Renal cortical epithelial cell (primary cell): ENCODE results near the gene FRK. TPM values are rescaled to one million over a fixed set of nuclear protein-coding genes. Genes with fewer than 3 reads are reported as not detected.
"Not testable (repeated sequence)": the region's sequence is repeated elsewhere in the genome, so short reads cannot be mapped to it uniquely, and the experiment has no call there.

Experiments
- DNase-seq: peaks from one replicate; pipeline ENCODE4 v3.0.0-alpha.2; 2011; ENCODE audit warnings: low read depth
- total RNA-seq: library from RNA; depleted of rRNA; stranded (reverse); fragments of >200 nt; gene quantifications from 2 replicates; pipeline ENCODE4 v1.2.3, GENCODE V29; 2014

The FRK gene
- total RNA-seq, 1 donor from 2014 or later = 44.4 TPM

DNA sequence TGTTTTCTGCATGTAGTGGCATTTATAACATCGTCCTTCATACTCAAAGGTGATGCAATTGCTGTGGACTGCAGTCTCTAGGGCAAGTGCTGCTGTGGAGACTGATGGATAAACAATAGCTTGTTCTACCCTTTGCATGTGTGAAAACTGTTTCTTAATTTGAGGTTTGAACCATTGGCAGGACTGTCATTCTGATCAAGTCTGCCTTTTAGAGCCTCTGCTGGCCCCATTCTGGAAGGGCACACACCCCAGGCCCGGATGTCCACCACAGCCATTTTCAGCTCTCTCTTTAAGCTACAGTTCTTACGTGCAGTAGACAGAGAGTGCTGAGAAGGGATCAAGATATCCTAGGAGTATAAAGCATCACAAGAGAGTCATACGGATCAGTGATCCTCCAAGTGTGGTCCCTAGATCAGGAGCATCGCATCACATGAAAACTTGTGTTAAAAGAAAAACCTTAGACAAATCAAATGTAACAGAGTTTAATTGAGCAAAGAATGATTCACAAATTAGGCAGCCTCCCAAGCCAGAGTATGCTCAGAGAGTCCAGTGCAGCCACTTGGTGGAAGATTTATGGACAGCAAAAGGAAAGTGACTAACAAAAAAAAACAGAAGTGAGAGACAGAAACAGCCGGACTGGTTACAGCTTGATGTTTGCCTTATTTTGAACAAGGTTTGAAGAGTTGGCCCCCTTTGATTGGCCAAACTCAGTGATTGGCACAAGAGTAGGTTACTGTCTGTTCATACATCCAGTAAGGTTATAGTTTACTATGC lies 52.0 kb downstream of the FRK start:
- DNase-seq = peak; percentile 94

- no peak for DNase-seq
These were observed 55.6 kb downstream of the FRK start for GRCh38 chr6:116004841-116005815.

DNA sequence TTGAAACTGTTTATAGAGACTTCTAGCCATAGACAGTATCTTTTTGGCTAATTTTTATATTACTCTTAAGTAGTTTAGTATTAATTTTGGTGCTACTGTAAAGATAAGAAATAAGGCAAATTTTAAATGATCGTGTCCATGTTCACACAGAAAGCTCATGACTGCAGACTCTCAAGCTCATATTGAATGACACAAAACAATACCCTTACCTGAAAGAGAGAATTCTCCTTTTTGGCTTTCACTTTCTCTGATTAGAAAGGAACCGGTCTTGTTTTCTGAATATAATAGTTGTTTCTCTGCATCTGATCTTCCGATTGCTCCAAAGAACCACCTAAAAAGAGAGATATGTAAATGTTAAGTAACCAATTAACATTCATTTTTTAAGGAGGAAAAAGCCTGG lies 57.0 kb downstream of the FRK start:
- no peak for DNase-seq

DNA sequence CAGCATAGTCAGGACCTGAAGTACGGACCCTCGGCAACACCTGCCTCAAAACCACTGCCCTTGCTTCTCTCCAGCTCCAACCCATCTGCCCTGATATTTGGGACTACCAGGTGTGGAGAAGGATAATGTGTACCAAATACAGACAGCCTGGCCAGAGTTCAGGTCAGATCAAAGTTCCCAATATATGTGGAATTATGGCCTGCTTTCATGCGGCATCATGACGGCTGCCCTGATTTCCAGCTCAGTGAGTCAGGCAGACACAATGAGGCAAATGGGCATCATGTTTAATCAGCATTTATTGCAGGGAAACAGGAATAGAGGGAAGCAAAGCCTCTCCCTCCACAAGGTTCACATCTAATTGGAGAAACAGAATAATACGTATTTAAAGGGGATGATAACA lies 57.9 kb downstream of the FRK start:
- DNase-seq = no peak

- no peak for DNase-seq
These were observed 61.5 kb downstream of the FRK start for GRCh38 chr6:115999235-115999634.

GRCh38 chr6:115997990-115998585 lies 62.6 kb downstream of the FRK start:
- DNase-seq = no peak

- no peak for DNase-seq
These were observed 74.7 kb downstream of the FRK start for GRCh38 chr6:115986026-115986425.

DNA sequence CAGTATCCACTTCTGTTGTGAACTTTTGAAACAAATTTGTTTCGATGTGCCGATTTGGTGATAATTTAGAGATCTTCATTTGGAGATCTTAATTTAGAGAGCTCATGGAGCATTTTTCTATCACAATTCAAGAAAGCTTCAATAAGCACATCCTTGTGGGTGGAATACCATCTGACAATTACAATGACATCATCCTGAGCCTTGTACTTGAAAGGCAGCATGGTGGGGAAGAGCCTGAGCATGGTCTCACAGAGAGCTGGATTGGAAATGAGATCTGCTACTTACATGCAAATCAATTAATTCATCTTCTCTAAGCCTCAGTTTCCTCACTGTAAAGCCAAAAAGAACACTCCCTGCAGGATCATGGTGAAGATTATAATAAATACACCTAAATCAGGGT lies 75.9 kb downstream of the FRK start:
- DNase-seq = no peak

DNA sequence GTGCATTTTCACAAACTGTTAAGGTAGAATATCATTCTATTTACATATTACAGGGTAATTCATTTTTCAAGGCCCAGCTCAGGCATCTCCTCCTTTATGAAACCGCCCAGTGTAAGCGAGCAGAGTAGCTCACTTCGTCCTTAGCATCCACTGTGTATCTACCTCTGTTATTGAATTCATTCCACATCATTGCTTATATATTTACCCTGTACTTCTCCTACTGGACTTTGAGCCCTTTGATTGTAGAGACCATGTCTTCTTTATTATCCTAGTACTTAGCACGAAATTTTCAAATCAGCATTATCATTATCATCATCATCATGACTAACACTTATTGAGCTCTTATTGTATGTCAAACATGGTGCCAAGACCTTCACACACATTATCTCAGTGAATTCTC lies 76.7 kb downstream of the FRK start:
- DNase-seq = no peak

GRCh38 chr6:115982453-115982852 lies 78.2 kb downstream of the FRK start:
- peak; percentile 86 for DNase-seq

- no peak for DNase-seq
These were observed 83.5 kb downstream of the FRK start for GRCh38 chr6:115977220-115977619.

DNA sequence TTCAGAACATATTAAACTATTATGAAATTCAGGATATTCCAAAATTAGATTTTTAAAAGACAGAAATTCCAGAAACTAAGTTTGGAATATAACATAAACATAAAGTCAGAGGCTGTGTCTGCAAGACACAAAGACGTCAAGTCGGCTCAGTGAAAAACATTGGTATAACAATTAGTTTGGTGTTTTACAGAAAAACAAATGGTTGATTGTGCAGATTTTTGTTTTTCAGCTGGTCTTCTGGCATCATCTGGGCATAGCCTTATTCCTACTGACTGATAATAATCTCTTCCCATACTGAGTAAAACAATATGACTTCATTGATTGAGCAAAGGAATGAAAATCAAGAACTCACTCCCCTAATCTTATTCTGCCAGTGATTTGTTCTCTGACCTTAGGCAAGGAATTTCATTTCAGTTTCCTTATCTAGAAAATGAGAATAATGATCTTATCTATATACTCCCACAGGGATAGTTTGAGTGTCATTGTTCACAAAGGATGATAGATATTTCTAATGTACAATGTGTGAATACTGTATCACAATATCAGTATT lies 84.3 kb downstream of the FRK start:
- no peak for DNase-seq

DNA sequence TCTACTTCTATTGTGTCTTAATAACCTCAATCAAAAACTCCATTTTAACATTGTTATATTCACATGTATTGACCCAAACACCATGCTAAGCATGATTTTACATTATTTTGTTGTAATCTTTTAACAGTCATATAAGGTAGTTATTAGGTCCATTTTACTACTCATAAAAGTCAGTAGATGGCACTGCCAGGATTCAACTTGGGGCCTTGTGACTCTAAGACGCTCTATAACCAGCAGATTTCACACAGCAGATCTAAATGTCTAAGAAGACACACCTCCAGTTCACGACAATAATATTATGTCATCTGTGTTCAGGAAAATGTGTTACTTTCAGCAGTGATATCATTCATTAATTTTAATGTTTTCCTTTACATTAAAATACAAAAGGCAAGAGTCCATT lies 88.0 kb downstream of the FRK start:
- no peak for DNase-seq

DNA sequence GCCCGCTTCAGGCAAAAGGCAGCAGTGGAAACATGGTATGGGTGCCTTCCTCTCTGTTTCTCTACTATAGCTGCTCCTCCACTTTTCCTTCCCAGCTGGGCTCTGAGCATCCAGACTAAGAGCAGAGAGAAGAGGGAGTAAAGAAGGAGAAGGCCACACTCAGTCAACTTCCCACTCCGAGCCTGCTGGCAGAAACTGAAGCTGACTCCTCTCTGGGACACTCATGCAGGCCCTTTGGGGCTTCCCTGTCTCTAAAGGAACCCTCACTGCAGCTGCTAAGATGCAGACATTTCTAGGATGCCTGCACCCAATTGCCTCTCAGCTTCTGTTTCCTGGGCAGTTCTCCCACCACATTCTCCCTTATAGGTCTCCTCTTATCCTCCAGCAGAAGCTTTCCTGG lies 88.9 kb downstream of the FRK start:
- DNase-seq = no peak

GRCh38 chr6:115969930-115970273 lies 90.8 kb downstream of the FRK start:
- peak; percentile 23 for DNase-seq

DNA sequence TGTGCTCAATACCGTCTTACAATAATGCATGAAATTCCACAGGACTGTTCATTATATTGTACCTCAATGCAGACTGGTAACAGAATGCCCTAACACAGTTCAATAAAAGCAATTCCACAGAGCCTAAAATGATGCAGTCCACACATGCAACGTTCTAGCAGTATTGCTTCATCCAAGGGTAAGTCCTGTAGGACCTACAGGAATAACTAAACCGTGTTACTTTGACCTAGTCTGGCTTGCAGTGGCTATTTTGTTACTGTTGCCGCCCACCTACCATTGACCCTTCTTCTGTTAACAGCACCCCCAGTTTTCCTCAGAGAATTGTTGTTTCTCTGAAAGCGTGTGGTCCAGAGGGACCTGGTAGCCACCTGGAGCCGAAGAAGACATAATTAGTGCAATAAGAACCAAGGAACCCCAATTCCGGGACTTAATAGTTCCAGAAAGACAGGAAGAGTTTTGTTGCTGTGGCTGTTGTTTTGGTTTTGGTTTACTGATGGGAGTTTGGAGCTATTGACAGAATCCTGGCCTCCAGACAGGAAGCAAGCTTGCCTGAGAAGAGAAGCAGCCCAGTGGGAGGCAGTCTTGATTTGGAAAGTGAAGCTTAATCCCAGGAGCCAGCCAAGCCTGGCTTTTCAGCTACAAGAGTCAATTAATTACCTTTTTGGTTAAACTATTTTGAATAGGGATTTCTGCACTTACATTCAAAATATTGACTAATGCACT lies 91.3 kb downstream of the FRK start:
- DNase-seq = peak; percentile 30

DNA sequence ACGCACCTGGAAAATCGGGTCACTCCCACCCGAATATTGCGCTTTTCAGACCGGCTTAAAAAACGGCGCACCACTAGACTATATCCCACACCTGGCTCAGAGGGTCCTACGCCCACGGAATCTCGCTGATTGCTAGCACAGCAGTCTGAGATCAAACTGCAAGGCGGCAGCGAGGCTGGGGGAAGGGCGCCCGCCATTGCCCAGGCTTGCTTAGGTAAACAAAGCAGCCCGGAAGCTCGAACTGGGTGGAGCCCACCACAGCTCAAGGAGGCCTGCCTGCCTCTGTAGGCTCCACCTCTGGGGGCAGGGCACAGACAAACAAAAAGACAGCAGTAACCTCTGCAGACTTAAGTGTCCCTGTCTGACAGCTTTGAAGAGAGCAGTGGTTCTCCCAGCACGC lies 100.4 kb downstream of the FRK start:
- not testable (repeated sequence) for DNase-seq

DNA sequence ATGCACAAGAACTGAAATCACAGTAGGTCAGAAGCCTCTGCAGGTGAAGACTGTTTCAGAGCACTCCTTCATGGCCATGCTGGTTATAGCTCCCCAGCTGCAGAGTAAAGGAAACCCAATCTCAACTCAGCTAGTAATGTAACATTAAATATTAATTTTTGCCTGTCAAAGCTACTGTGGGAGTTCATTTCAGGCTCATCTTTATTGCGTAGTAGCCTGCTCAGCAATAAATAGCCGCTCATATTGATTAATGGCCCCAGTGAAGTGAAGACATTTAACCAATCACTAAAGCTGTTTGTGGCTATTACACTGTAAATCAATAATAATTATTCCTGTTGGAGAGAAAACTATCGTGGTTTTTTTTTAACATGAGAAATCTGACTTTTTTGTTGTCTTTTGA lies 101.7 kb downstream of the FRK start:
- DNase-seq = no peak

DNA sequence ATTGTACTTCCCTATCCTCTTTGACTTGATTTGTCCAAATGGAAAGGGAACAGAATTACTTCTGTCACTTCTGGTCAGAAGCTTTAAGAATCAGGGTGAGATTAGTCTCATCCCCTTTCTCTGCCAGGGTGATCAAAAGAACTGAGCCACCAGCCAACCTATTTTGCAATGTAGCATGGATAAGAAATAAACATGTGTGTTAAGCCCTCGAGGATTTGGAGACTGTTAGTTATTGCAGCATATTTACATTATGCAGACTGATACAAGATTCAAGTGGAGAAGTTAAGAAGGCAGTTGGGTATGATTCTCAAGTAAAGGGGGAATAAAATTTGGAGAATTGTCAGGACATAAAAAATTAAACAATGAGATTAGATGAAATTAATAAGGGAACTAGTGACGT lies 106.0 kb downstream of the FRK start:
- no peak for DNase-seq

DNA sequence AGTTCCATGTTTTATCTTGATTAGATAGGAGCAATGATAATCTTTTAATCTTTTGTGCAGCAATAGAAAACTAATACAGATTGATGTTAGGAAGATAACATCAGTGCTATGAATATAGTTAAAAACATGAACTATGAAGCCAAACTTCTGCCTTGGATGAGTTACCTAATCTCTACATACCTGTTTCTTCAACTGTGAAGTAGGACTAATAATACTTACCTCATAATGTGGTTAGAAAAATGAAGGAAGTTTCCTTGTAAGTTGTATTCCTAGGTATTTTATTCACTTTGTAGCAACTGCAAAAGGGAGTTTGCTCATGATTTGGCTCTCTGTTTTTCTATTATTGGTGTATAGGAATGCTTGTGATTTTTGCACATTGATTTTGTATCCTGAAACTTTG lies 111.9 kb downstream of the FRK start:
- DNase-seq = peak; percentile 70

GRCh38 chr6:115947966-115948541 lies 112.6 kb downstream of the FRK start:
- peak; percentile 49 for DNase-seq
